ENCODE measurements around the gene OTULIN. TPM values are rescaled to one million over a fixed set of nuclear protein-coding genes. Genes with fewer than 3 reads are reported as not detected.
A peak's percentile ranks its signal among the peaks of the same experiment; 100 is the strongest.

OTULIN gene
- total and polyA plus RNA-seq, 2 experiments from 2014 or later: 24.3 to 43.9 TPM

- TF ChIP-seq ZNF462 (CRISPR knock-in tag; IDR thresholded peaks at IDR 0.05): no peak
- TF ChIP-seq ZNF114 (CRISPR knock-in tag; IDR thresholded peaks at IDR 0.05): no peak
- TF ChIP-seq NANOG (IDR thresholded peaks at IDR 0.05; ENCODE audit: borderline replicate concordance): no peak
- TF ChIP-seq JUNB (IDR thresholded peaks at IDR 0.05; ENCODE audit: unreplicated experiment): no peak
- TF ChIP-seq EZH2phosphoT487 (IDR thresholded peaks at IDR 0.05; ENCODE audit: unreplicated experiment): no peak
- no peak for TF ChIP-seq CREB1 (CRISPR knock-in tag; IDR thresholded peaks at IDR 0.05; ENCODE audit: low read depth)
- TF ChIP-seq ETS1 (IDR thresholded peaks at IDR 0.05): no peak
Observed at GRCh38 chr5:14695152-14695551, 30.6 kb downstream of the OTULIN start (continued).

GRCh38 chr5:14696057-14696456, 31.5 kb downstream of the OTULIN start:
- Histone ChIP-seq H3K4me2 (0 out of 2 replicates have a peak overlapping the region, but pooled peaks have one; percentile 11), H3K27ac (ENCODE audit: low read depth) (no peak overlapping the region), H3F3A (replicated peaks; ENCODE audit: low read depth) (no peaks in the 10 kb centered on the region), H3K79me2 (replicated peaks; ENCODE audit: insufficient read depth) (no peaks in the 10 kb centered on the region; the same call in 1 of the 2 replicates), H4K20me1 (replicated peaks; ENCODE audit: insufficient read depth) (peaks cover 3% of the 10 kb centered on the region; the same call in 1 of the 2 replicates), H3K27me3 (ENCODE audit: insufficient read depth) (no peaks in the 10 kb centered on the region), H3K9me2 (ENCODE audit: insufficient read depth) (0 out of 2 replicates have a peak, but pooled peaks cover 5% of the 10 kb centered on the region), H3K4me3 (no peak overlapping the region), H3K4me1 (ENCODE audit: insufficient read depth) (peaks cover 15% of the 10 kb centered on the region), H3K36me3 (ENCODE audit: insufficient read depth) (peaks cover 20% of the 10 kb centered on the region; the same call in 1 of the 2 replicates), H2AFZ (no peak overlapping the region)
- peak; percentile 79 for ATAC-seq
- peak overlapping the region; percentile 91 for H3K27ac Mint-ChIP-seq
- H3K4me3 Mint-ChIP-seq: no peak overlapping the region
- DNase-seq (ENCODE audit: low spot score): peak; percentile 52
- H3K36me3 Mint-ChIP-seq (ENCODE audit: low read depth): peaks cover 41% of the 10 kb centered on the region
- H3K9me3 Mint-ChIP-seq: no peaks in the 10 kb centered on the region
- H3K4me1 Mint-ChIP-seq: peaks cover 20% of the 10 kb centered on the region
- H3K27me3 Mint-ChIP-seq (ENCODE audit: insufficient read depth, low read depth, poor library complexity): peaks cover 2% of the 10 kb centered on the region
- TF ChIP-seq JUNB (IDR thresholded peaks at IDR 0.05; ENCODE audit: unreplicated experiment) (no peak), ZNF331 (CRISPR knock-in tag; IDR thresholded peaks at IDR 0.05; ENCODE audit: low read depth) (no peak), STAT1 (IDR thresholded peaks at IDR 0.05; ENCODE audit: unreplicated experiment) (no peak), NANOG (IDR thresholded peaks at IDR 0.05; ENCODE audit: borderline replicate concordance) (no peak), ETS1 (IDR thresholded peaks at IDR 0.05) (no peak), EZH2 (IDR thresholded peaks at IDR 0.05; ENCODE audit: low read depth, unreplicated experiment) (no peak), REST (IDR thresholded peaks at IDR 0.05; ENCODE audit: unreplicated experiment) (no peak)

Data from GM23338 (cell line).